Stimulated activated naive CD8-positive, alpha-beta T cell treated with anti-CD3 and anti-CD28 coated beads, Interleukin-15, Interleukin-2, amounts not matched to agents 100 U/mL and 50 U/mL, for 24 hours (primary cell): ENCODE data around the gene KCTD13.
"Not testable (repeated sequence)": the region's sequence is repeated elsewhere in the genome, so short reads cannot be mapped to it uniquely, and the experiment has no call there.

ENCODE experiments used
- ATAC-seq: fragments of 150-1000 bp; cut with Tn5 transposase; one replicate; pipeline ENCODE4 v1.10.0; 2021
- DNase-seq: peaks from one replicate; pipeline ENCODE4 v3.0.0; 2021

KCTD13 gene

GRCh38 chr16:29943846-29944799 is 18.1 kb upstream of the KCTD13 start:
- DNase-seq, result no peak
- no peak for ATAC-seq

GRCh38 chr16:29940656-29941055 is 14.6 kb upstream of the KCTD13 start:
- DNase-seq, result no peak

GRCh38 chr16:29931750-29932149 is 5.7 kb upstream of the KCTD13 start:
- not testable (repeated sequence) for ATAC-seq, DNase-seq

More at GRCh38 chr16:29940656-29941055, 14.6 kb upstream of the KCTD13 start:
- no peak for ATAC-seq

- ATAC-seq (no peak), DNase-seq (no peak)
These were observed 1.3 kb upstream of the KCTD13 start for GRCh38 chr16:29927070-29927905.

GRCh38 chr16:29926711-29927052 is 656 bp upstream of the KCTD13 start:
- DNase-seq (no peak), ATAC-seq (peak; percentile 7)

GRCh38 chr16:29925105-29925756 is 795 bp downstream of the KCTD13 start:
- ATAC-seq (no peak), DNase-seq (no peak)

- DNase-seq (no peak), ATAC-seq (no peak)
These were observed 3.0 kb downstream of the KCTD13 start for GRCh38 chr16:29922986-29923501.

GRCh38 chr16:29922326-29922725 is 3.7 kb downstream of the KCTD13 start:
- ATAC-seq (no peak), DNase-seq (no peak)

GRCh38 chr16:29921034-29921385 is 5.0 kb downstream of the KCTD13 start:
- DNase-seq, result no peak
- no peak for ATAC-seq

GRCh38 chr16:29920288-29921033 is 5.6 kb downstream of the KCTD13 start:
- DNase-seq (no peak), ATAC-seq (no peak)

GRCh38 chr16:29916979-29917378 is 9.0 kb downstream of the KCTD13 start:
- DNase-seq, result no peak
- no peak for ATAC-seq

- DNase-seq, result no peak
- ATAC-seq, result no peak
These were observed 10.3 kb downstream of the KCTD13 start for GRCh38 chr16:29915590-29916247.

- ATAC-seq, result no peak
These were observed 12.5 kb downstream of the KCTD13 start for GRCh38 chr16:29913514-29913913.

GRCh38 chr16:29912087-29912486 is 13.9 kb downstream of the KCTD13 start:
- DNase-seq (no peak), ATAC-seq (no peak)

More at GRCh38 chr16:29913514-29913913, 12.5 kb downstream of the KCTD13 start:
- DNase-seq, result no peak

GRCh38 chr16:29911676-29912010 is 14.4 kb downstream of the KCTD13 start:
- DNase-seq, result no peak
- ATAC-seq, result no peak

GRCh38 chr16:29910819-29911675 is 15.0 kb downstream of the KCTD13 start:
- ATAC-seq (no peak), DNase-seq (no peak)

- not testable (repeated sequence) for ATAC-seq
These were observed 16.2 kb downstream of the KCTD13 start for GRCh38 chr16:29909851-29910250.

GRCh38 chr16:29909391-29909790 is 16.6 kb downstream of the KCTD13 start:
- ATAC-seq, result no peak
- no peak for DNase-seq

More at GRCh38 chr16:29909851-29910250, 16.2 kb downstream of the KCTD13 start:
- DNase-seq, result not testable (repeated sequence)

GRCh38 chr16:29908719-29909220 is 17.3 kb downstream of the KCTD13 start:
- no peak for DNase-seq
- ATAC-seq, result no peak

GRCh38 chr16:29907973-29908372 is 18.1 kb downstream of the KCTD13 start:
- DNase-seq (no peak), ATAC-seq (no peak)
